ENCODE results near the gene MUSTN1.

Gene MUSTN1

DNA sequence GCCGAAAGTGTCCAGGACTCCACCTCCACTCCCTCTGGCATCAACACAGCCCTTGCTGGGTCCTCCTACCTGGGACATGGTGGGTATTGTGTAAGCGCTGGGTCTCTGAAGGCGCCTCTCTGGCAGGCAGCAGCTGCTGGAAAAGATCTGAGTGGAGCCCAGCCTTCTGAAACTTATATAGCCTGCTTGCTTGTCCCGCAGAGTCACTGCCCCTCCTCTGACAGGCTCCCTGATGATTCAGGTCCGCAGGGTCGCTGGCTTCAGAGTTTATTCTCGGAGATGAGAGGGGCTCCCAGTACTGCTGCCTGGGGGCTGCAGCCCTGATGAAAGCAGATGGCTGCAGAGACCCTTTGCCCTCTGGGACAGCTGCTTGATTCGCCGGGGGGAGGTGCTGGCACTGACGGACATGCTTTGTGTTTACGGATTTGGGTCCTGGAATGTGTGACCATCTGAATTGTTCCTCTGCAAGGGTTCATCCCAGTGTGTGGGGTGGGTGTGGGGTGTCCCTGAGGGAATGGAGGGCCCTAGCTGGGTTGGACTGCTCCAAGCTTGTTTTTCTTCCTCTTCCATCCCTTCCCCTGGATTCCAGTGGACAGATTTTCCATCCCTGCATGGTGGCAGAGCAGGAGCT, at the start of gene MUSTN1:
Gene MUSTN1, minus strand, starts transcription at position 149 of the 631 bp plus-strand sequence. Its CDS starts 71 bp downstream, at position 78.
- no peak for DNase-seq (ENCODE audit: low spot score)

DNA sequence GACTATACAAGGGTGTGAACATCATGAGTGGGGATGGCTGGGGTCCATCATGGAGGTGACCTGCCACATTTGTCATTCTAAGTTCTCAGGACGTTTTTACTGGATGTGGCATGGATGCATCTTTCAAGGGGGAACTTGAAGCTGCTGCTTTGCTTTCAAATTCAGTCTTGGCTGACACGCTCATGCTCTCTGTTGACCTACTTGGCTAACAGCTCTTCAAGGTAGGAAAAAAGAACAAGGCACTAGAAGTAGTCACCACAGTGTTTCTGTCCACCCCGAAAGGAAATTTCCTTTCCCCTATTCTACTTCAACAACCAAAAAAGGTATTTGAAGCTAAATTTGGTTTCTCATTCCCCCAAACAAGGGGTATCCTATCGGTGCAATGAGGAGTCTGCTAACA, 47.6 kb upstream of the MUSTN1 start:
- DNase-seq (ENCODE audit: low spot score): no peak

DNA sequence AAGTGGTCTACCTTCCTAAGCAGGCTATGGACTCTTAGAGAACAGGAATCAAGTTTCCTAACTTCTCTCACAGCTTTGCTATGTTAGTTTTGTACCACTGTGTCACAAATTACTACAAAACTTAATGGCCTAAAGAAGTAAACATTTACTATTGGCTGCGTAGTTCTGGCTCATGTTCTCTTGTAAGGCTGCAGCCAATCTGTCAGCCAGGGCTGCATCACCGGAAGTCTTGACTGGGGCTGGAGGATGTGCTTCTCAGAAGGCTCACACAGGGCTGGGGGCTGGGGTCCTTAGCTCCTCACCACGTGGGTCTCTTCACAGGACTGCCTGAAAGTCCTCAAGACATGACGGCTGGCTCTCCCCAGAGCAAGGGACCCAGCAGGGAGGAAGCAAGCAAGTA, 47.1 kb upstream of the MUSTN1 start:
- no peak for DNase-seq (ENCODE audit: low spot score)

DNA sequence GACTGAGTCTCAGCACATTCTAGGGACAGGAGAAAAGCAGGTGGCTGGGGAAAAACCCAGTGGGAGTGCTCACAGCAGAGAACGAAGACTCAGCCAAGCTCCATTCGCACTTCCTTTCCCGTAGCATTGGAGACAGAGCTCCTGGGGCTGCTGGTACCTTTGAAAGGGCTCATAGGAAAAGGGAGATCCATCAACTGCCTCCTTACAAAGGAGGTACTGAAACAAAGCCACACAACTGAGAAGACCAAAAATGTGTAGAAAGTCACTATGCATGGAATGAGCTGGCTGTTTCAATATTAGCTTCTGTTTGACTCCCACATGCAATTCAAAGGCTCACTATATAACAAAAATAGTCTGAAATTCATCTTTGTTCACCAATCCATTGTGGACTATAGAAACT, 45.7 kb upstream of the MUSTN1 start:
- no peak for DNase-seq (ENCODE audit: low spot score)

DNA sequence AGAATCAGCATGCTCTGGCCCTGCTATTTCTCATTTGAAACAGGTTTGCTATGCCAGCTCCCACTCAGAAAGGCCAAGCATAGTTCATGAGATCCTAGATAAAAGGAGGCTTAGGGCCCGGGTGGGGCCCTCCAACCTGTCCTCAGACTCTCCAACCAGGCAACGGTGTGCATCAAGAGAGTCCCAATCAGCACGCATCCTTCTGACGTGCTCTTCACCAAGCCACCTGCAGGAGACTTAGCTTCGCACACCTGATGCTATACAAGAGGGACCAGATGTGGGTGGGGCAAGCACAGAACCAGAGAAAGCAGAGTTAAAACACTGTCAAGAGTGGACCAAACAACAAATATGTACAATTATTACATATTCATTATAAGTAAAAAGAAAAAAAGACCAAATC, 45.2 kb upstream of the MUSTN1 start:
- DNase-seq (ENCODE audit: low spot score): no peak

DNA sequence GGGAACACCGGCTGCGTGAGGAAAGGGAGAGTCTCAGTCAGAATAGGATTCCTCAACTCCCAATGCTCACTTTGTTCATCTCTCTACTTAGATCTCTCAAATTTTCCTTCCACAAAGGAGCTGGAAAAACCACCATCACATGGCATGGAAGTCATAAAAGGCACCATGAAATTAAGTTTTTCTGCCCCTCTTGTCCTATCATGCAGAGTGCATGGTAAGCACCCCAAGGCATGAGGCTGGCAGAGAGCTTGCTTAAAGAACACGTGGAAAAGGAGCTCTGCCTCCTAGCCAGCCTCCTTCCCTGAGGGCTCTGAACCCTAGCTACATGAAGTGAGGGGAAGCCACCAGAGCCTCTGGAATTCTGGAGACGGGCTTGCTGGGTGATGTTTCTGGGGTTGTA, 44.8 kb upstream of the MUSTN1 start:
- no peak for DNase-seq (ENCODE audit: low spot score)

DNA sequence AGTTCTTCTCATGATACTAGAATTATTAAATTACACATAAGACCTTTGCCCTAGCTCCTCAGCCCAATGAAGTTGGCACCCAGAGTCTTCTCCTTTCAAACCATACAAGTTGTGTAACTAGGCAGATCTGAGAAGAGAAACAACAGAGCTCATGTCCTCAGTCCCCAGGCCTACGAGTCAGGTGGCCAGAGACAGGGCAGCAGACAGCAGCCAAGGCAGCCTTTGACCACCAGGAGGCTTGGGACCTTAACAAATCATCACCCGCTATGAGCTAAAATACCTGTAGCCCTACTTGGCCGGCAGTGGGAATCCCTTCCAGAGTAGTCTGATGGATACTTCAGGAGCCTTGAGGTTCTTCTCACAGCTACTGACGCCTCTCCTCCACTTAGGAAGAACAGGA, 44.3 kb upstream of the MUSTN1 start:
- no peak for DNase-seq (ENCODE audit: low spot score)

DNA sequence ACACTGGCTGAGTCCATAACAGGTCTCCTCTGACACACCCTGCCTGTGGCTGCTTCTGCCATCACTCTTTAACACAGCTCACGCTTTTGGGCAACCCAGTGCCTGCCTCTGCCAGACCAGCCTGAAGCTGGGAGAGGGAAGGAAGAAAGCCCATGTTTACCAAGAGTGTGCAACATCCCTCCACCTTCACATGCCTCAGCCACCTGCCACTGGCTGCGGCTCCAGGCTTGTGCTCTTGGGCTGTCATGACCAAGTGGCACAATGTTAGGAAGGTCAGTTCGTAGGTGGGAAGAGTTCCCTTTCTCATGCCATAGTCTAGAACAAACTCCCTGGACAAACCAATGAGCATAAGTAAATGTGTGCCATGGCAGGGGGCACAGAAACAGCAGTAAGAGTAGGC, 42.3 kb upstream of the MUSTN1 start:
- no peak for DNase-seq (ENCODE audit: low spot score)

DNA sequence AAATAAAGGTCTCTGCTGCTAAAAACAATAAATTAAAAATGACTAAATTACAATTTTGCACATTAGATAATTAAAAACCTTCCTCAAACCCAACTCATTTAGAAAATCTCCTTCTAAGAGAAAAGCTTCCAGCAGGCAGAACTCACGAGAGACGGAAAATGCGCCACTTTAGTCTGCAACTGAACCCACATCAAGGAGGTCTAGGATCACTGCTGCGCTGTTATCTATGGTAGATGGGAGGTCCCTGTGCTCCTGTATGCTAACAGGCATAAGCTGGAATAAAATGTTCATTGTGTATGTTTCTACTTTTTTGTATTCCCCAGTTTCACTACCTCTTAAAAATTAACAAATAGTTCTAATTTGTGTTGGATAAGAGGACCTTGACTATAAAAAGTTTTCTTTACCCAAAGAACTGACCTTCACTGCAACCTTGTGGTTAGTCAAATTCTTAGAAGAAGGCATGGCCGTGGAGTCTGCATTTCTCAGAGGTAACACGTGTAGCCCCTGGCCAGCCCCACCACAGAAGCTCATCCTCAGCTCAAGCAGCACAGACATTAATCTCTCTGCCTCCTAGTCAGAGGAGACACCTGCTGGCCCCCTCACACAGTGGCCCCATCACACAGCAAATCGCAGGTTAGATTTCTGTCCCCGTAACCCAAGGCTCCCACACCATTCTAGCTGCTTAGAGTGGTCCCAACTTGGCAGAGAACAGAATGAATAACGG, 40.2 kb upstream of the MUSTN1 start:
- no peak for DNase-seq (ENCODE audit: low spot score)

DNA sequence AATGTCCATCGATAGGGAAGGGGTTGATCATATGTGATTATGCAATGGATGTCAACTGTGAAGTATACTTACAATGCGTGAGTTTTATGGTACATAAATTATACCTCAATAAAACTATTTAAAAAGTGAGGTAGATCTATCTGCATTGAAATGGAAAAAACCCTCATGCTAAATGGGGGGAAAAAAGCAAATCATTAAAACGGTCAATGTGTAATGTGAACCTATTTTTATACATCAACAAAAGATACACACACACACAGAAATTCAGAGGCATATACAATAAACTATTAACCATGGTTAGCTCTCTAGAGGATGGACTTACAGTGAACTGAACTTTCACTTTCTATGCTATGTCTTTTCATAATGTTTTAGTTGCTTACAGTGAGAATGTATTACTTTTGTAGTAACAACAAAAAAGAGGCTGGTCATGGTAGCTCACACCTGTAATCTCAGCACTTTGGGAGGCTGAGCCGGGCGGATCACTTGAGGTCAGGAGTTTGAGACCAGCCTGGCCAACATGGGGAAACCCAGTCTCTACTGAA, 39.4 kb upstream of the MUSTN1 start:
- DNase-seq (ENCODE audit: low spot score): no peak

DNA sequence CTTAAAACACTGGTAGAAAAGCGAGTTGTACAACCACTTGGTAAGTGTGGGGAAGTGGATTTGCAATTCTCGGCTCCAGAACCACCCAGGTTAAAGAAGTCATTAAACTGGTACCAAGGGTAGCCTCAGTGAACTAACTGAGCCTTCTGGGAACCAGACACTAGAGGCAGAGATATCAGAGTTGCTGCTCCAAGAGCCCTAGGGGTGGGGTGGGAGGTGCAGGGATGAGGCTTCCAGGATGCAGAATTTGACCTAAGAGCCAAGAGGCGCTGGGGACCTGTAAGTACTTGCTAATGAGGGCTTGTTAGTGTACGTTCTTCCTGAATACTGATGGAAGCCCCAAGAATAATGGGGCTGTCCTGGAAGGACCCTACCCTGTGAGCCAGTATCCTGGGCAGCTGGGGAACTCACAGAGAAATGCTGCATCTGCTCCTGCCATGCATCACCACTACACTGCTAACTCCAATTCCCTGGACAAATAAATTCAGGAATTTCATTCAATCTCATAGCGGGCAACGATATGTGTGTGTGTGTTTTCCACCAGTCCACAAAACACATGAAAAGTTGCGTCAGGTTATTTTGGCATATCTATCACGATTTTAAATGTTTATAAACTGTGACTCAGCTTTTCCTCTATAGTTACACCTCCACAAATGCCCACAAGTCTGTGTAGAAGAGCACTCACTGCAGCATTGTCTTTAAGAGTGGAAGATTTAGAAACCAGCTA, 38.8 kb upstream of the MUSTN1 start:
- DNase-seq (ENCODE audit: low spot score): no peak

DNA sequence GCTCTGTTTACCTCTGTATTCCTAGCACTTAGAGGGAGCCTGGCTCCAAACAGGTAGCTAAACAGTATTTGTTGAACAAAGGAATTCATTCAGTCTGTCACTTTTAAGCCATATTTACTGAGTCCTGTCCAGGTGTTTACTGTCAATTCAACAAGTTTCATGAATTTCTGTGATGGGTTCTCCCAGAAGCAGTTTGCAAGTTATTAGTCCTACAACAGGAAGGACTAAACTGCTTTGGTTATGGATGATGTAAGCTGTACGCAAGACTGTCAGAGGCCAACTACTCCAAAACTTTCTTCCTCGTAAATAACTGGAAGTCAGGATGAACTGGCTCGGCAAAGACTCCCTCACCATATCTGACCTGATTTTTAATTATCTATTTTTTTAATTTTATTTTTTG, 37.4 kb upstream of the MUSTN1 start:
- DNase-seq (ENCODE audit: low spot score): no peak

DNA sequence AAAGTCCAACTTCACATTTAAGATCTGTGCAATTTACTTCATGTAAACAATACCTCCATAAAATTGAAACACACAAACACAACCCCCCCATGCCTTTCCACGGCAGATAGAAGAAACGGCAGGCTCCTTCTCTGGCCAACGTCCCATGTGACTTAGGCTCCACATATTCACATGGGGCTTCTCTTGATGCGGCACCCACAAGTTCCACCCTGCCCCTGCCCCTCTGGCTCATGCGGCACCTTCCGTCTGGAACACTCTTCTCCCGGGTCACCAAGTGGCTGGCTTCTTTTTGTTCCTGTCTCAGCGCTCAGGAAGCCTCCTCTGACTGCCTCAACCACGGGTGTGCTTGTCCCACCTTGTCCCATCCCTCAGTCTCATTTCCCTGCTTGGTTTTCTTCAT, 36.9 kb upstream of the MUSTN1 start:
- no peak for DNase-seq (ENCODE audit: low spot score)

DNA sequence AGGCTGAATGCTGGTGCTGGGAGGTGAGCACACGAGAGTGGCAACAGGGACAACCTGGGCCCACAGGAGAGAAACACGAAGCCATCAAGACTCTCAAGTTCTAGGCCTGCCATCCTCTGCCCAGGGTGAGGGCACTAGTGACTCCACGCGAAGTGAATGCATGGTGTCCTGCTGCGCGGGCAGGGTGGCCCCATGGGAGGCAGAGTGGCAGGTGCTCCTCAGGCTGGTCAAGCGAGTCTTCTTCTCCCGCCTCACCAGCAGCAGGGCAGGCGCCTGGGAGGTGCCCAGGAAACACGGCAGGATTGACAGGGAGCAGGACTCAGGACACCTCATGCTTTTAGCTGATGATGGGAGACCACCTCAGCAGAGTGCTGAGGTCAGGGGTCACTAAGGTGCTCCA, 35.7 kb upstream of the MUSTN1 start:
- no peak for DNase-seq (ENCODE audit: low spot score)

DNA sequence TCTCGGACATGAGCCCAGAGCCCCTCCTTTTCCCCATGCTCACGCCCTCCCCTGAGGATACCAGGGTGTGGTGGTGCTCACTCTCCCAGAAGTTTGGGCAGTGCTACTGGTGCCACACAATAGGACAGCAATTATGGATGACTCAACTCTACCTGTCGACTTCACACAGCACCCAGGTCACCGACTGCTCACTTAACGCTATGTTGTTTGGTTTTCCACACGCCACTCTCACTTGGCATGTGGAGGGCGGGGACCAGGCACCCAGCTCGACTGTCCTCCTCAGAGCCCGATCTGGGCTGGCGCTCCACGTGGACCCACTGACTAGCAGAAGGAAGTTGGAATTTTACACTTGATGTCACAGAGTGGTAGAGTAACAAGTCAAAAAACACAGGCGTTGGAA, 31.6 kb upstream of the MUSTN1 start:
- DNase-seq (ENCODE audit: low spot score): no peak

DNA sequence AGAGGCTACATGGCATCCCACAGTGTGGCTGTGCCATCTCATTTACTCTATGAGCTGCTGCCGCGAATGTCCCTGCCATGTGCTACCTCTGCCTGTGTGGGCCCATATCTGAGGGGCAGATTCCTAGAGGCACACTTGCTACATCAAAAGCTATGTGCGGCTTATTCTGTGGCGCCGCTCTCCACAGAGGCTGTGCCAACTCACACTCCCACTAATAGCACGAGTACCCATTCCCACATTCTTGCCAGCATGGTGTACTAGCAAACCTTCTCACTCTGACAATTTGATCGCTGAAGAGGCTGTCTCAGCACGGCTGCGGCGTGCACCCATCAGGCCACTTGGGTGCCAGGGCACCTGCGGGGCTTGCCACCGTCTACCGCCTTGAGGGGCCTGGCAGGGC, 31.2 kb upstream of the MUSTN1 start:
- DNase-seq (ENCODE audit: low spot score): no peak

DNA sequence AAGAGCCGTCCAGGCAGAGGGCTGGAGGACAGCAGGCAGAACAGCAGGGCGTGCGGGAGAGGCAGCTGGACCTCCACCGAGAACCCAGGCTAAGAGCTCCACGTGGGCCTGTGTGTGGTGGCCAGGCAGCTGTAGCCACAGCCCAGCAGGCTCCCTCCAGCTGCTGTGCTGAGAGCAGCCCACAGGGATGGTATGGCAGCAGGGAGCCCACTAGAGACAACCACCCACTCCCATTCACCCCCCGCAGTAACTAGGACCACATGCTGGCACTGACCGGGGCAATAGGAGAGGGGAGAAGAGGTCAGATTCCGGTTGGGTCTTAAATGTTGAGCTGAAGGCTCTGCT, 25.6 kb upstream of the MUSTN1 start:
- DNase-seq (ENCODE audit: low spot score): no peak

DNA sequence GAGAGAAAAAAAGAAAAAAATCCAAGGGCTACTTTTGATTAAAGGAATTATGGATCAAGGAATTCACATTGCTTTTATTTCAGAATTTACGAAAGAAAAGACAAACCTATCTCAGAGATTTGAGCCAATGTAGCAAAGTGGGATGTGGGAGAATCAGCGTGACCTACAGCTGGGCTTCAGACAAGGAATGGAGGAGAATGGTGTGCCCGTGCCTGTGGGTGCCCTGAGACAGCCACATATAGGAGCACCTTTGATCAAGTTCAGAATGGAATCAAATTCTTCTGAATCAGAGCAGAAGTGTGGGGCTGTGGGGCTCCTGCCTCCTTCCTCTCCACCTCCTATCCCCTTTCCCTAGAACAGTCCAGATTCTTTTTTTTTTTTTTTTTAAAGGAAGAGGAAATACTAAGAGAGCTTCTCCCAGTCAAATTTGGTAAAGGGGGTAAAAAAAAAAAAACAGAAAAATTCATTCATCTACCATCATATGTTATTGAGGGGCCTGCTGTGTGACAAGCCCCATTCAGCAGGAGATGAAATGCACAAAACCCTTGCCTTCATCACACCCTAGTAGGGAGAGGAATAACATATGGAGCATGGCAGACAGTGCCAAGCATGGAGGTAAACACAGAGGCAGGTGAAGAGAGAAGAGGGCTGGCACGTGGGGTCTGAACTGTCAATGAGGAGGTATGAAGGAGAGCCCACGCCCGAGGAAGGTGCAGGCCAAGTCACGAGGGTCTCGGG, 25.0 kb upstream of the MUSTN1 start:
- DNase-seq (ENCODE audit: low spot score): no peak

DNA sequence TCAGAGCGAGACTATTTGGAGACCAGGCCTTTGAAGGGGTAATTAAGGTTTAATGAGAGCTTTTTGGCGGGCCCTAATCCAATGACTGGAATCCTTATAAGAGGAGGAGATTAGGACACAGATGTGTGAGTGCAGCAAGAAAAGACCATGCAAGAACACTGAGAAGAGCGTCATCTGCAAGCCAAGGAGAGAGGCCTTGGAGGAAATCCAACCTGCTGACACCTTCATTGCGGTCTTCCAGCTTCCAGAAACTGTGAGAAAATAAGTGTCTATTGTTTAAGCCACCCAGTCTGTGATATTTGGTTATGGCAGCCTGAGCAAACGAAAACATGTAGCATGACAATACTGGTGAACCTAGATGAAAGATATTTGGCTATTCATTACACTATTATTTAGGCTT, 23.0 kb upstream of the MUSTN1 start:
- no peak for DNase-seq (ENCODE audit: low spot score)

DNA sequence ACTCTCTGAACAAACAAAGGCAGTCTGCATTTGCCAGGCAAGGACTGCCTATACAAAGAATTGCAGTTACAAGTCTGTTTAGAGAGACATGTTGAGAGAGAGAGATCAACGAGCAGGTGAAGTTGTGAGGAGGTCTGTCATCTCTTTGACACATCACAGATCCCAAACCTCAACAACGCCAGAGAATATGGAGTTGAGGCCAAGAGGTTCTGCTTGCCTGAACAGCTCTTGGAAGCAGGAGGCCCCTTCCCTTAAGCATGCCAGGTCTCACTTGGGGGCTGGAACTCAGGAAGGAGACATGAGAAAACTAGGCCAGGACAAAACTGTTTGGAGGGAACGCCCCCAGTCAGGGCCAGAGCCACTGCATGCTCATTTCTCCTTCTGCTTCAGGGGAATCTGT, 22.3 kb upstream of the MUSTN1 start:
- DNase-seq (ENCODE audit: low spot score): no peak

DNA sequence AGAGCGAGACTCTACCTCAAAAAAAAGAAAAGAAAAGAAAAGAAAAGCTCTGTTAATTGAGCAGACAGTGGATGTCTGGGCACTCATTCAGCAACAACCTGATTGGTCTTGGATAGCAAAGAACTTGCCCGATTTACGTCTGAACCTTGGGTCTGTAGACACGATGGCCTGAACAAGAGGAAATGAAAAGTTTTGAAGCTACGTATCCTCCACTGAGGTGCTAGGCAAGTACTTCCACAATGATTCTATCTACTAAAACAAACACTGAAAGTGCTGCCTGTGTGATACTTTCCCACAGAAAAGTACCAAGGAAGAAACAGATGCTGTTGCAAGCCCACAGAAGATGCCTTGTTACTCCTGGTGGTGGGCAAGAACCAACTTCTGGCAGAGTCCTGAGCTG, 21.8 kb upstream of the MUSTN1 start:
- DNase-seq (ENCODE audit: low spot score): no peak

DNA sequence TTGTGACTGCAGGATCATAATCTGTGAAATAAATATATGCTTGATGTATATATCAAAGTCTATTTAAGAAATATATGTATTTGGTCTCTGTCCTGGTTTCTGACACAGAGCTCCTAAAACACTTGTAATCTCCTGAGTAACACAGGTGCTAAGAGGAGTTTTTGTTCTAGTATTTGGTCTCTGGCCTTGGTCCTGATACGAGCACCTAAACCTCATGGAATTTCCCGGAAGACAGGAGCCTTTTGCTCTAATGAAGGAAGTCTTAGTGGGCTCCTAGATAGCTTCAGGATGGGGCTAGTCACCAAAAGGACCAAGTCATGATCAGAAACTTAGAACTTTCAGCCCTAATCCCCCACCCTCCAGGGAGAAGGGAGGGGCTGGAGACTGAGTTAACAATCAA, 19.2 kb upstream of the MUSTN1 start:
- DNase-seq (ENCODE audit: low spot score): no peak

DNA sequence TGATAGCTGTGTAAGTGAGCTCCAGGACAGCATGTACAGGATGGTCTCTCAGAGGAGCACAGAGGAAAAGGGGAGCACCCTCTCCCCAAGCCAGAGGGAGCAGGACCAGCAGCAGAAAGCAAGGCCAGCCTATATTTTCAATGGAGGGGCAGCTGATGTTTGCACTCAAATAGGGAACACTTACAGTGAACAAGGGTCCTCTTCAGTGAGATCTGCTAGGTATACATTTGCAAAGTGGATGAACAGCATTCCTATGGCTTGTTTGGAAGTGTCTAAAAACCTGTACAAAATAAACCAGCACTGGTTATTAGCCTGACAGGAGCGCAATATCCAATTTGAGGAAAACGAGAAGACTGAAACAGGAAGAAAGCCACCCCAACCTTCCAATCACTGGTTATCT, 17.6 kb upstream of the MUSTN1 start:
- DNase-seq (ENCODE audit: low spot score): no peak
